Activated CD8-positive, alpha-beta T cell treated with anti-CD3 and anti-CD28 coated beads for 36 hours (primary cell): ENCODE results near the gene TRAPPC5. TPM values are rescaled to one million over a fixed set of nuclear protein-coding genes. Genes with fewer than 3 reads are reported as not detected.

ENCODE experiments used
- ATAC-seq: fragments of 200-7000 bp; cut with Tn5 transposase; one replicate; pipeline ENCODE4 v1.10.0; 2021; ENCODE audit warnings: mild to moderate bottlenecking, moderate library complexity
- CTCF ChIA-PET: fragments of 350-600 bp; sonication (Branson Sonifier 250); formaldehyde crosslinking; loops from one replicate; lab custom pipeline; 2021; ENCODE audit warnings: antibody characterized with exemption; lab: Charles Lee
- POLR2A ChIA-PET: fragments of 350-600 bp; sonication (Branson Sonifier 250); formaldehyde crosslinking; loops from one replicate; lab custom pipeline; 2021; ENCODE audit warnings: antibody characterized with exemption; lab: Charles Lee
- DNase-seq: peaks from one replicate; pipeline ENCODE4 v3.0.0-alpha.2; 2020
- H3K27ac Mint-ChIP-seq: one replicate; pipeline ENCODE4 v1.8.0; 2021; ENCODE audit warnings: mild to moderate bottlenecking, mixed read lengths
- H3K27me3 Mint-ChIP-seq: one replicate; pipeline ENCODE4 v1.8.0; 2021; ENCODE audit warnings: mixed read lengths
- H3K36me3 Mint-ChIP-seq: one replicate; pipeline ENCODE4 v1.8.0; 2021; ENCODE audit warnings: low read depth, mixed read lengths
- H3K4me1 Mint-ChIP-seq: one replicate; pipeline ENCODE4 v1.8.0; 2021; ENCODE audit warnings: low read depth, mixed read lengths
- H3K4me3 Mint-ChIP-seq: one replicate; pipeline ENCODE4 v1.8.0; 2021; ENCODE audit warnings: mild to moderate bottlenecking, moderate library complexity, mixed read lengths
- H3K9me3 Mint-ChIP-seq: one replicate; pipeline ENCODE4 v1.8.0; 2021; ENCODE audit warnings: mixed read lengths
- CTCF ChIP-seq: fragments of 200-600 bp; IDR thresholded peaks from one replicate; pipeline ENCODE4 v1.8.0; 2022; ENCODE audit warnings: antibody characterized with exemption, mild to moderate bottlenecking
- intact Hi-C: fragments of 100-400 bp; cut with micrococcal nuclease; formaldehyde crosslinking; loops from one replicate; pipeline ENCODE4 v1.10.0; 2022
- total RNA-seq, 2 experiments: library from RNA; stranded (reverse); gene quantifications; one replicate each; pipeline ENCODE4 v1.2.3, GENCODE V29; 2021

The TRAPPC5 gene
- total RNA-seq, 2 experiments from 2014 or later = 85.0 to 85.9 TPM

- peaks cover 16% of the 10 kb centered on the region for H3K4me1 Mint-ChIP-seq
- TF ChIP-seq CTCF = no peak
- no peaks in the 10 kb centered on the region for H3K36me3 Mint-ChIP-seq
- intact Hi-C loops = no loop called here
- H3K27me3 Mint-ChIP-seq = peaks cover 25% of the 10 kb centered on the region
- H3K4me3 Mint-ChIP-seq = peak within 1 kb of the TSS; percentile 16
- POLR2A ChIA-PET = interaction anchor here (0.8 to 2.8 kb wide), 3 partner anchors 10 to 12 kb away, joined by 3 to 11 read pairs (median 3); partner anchors contain the start of gene TRAPPC5
- no peak for ATAC-seq
- no peaks in the 10 kb centered on the region for H3K9me3 Mint-ChIP-seq
- no peak for DNase-seq
- CTCF ChIA-PET = interaction anchor here (1.1 to 4.4 kb wide), 3 partner anchors 12 to 101 kb away, joined by 5 to 28 read pairs (median 7); partner anchors contain the start of gene TRAPPC5
- no peak within 1 kb of the TSS for H3K27ac Mint-ChIP-seq
These were observed 11.8 kb upstream of the TRAPPC5 start, which contains the start of gene RETN for GRCh38 chr19:7668842-7669241. RETN (plus strand) TSS chr19:7669049; CDS start chr19:7669327, 278 bp downstream.

- H3K4me3 Mint-ChIP-seq = peak overlapping the region; percentile 16
- no peak for TF ChIP-seq CTCF
- H3K36me3 Mint-ChIP-seq = no peaks in the 10 kb centered on the region
- ChIA-PET POLR2A (interaction anchor here (1.1 to 2.8 kb wide), 2 partner anchors 9 to 12 kb away, joined by 3 to 11 read pairs; no protein-coding TSS in a partner anchor), CTCF (interaction anchor here (1.1 to 4.4 kb wide), 4 partner anchors 12 to 101 kb away, joined by 5 to 28 read pairs (median 6); partner anchors contain the start of gene TRAPPC5)
- DNase-seq (no peak), ATAC-seq (no peak)
- intact Hi-C loops = no loop called here
- H3K4me1 Mint-ChIP-seq = peaks cover 18% of the 10 kb centered on the region
- H3K9me3 Mint-ChIP-seq = no peaks in the 10 kb centered on the region
- no peak overlapping the region for H3K27ac Mint-ChIP-seq
- peaks cover 29% of the 10 kb centered on the region for H3K27me3 Mint-ChIP-seq
These were observed 11.0 kb upstream of the TRAPPC5 start for GRCh38 chr19:7669641-7670040.

DNA sequence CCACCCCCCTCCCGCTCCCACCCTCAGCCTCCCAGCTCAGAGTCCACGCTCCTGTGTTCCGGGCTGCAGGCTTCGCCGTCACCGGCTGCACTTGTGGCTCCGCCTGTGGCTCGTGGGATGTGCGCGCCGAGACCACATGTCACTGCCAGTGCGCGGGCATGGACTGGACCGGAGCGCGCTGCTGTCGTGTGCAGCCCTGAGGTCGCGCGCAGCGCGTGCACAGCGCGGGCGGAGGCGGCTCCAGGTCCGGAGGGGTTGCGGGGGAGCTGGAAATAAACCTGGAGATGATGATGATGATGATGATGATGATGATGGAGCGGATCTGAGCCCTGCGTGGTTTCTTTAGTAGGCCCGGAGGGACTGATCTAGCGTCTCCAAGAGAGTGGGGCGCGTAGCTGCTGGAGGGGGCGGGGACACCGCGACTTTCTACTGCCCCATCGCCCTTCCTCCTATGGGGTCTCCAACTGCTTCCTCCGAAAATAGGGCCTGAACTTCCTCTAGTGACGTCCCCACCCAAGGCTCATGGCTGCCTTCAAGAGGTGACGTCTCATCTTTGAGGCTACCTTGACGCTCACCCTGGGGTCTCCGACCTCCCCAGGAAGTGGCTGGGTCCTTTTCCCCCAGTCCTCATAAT lies 10.4 kb upstream of the TRAPPC5 start:
- Mint-ChIP-seq H3K4me1 (peaks cover 18% of the 10 kb centered on the region), H3K27me3 (peaks cover 29% of the 10 kb centered on the region), H3K9me3 (no peaks in the 10 kb centered on the region), H3K27ac (peak overlapping the region; percentile 42), H3K36me3 (no peaks in the 10 kb centered on the region), H3K4me3 (peak overlapping the region; percentile 50)
- DNase-seq (peak; percentile 58), ATAC-seq (peak; percentile 45)
- no peak for TF ChIP-seq CTCF
- intact Hi-C loops = no loop called here
- ChIA-PET POLR2A (interaction anchor here (1.2 to 2.8 kb wide), 2 partner anchors 12 to 16 kb away, joined by 3 to 11 read pairs; no protein-coding TSS in a partner anchor), CTCF (interaction anchor here (1.0 to 4.4 kb wide), 5 partner anchors 11 to 130 kb away, joined by 5 to 28 read pairs (median 7); partner anchors contain the start of gene TRAPPC5)

GRCh38 chr19:7670790-7671189 lies 9.8 kb upstream of the TRAPPC5 start:
- ATAC-seq (no peak), DNase-seq (no peak)
- H3K36me3 Mint-ChIP-seq = no peaks in the 10 kb centered on the region
- ChIA-PET CTCF (interaction anchor here (1.0 to 4.4 kb wide), 4 partner anchors 10 to 129 kb away, joined by 5 to 28 read pairs (median 7); partner anchors contain the start of gene TRAPPC5), POLR2A (interaction anchor here (1.2 to 2.8 kb wide), 2 partner anchors 13 to 16 kb away, joined by 3 to 11 read pairs; no protein-coding TSS in a partner anchor)
- H3K27me3 Mint-ChIP-seq = peaks cover 31% of the 10 kb centered on the region
- H3K4me3 Mint-ChIP-seq = peak overlapping the region; percentile 50
- H3K27ac Mint-ChIP-seq = peak overlapping the region; percentile 42
- TF ChIP-seq CTCF = no peak
- no peaks in the 10 kb centered on the region for H3K9me3 Mint-ChIP-seq
- intact Hi-C loops = no loop called here
- H3K4me1 Mint-ChIP-seq = peaks cover 19% of the 10 kb centered on the region

DNA sequence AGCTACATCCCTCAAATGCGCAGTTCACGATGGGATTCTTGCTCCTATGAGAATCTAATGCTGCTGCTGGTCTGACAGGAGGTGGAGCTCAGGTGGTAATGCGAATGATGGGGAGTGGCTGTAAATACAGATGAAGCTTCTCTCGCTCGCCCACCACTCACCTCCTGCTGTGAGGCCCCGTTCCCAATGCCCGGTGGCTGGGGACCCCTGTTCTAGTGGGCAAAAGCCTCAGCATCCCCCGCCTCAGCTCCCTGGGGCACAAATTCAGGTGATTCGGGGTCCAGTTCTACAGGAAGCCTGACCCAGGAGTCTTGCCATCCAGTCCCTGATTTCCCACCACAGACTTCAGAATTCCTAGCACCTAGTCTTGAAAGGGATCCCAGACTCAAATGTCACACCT lies 8.1 kb upstream of the TRAPPC5 start:
- Mint-ChIP-seq H3K4me1 (peaks cover 34% of the 10 kb centered on the region), H3K27me3 (peaks cover 44% of the 10 kb centered on the region), H3K36me3 (no peaks in the 10 kb centered on the region), H3K27ac (no peak overlapping the region), H3K4me3 (no peak overlapping the region), H3K9me3 (no peaks in the 10 kb centered on the region)
- DNase-seq = no peak
- ATAC-seq = no peak
- CTCF ChIA-PET = interaction anchor here (0.9 kb wide), 1 partner anchor 8 kb away, joined by 8 read pairs; the partner anchor contains the start of gene TRAPPC5
- TF ChIP-seq CTCF = no peak
- intact Hi-C loops = no loop called here
- POLR2A ChIA-PET = no interaction called here
